Subcutaneous adipose tissue (tissue), 4 donors: ENCODE data around the gene CLCN6. TPM values are rescaled to one million over a fixed set of nuclear protein-coding genes. Genes with fewer than 3 reads are reported as not detected.

Experiments
- total RNA-seq, 4 donors: library from RNA; depleted of rRNA; stranded (reverse); fragments of >200 nt; gene quantifications; one replicate each; pipeline ENCODE4 v1.1.0, GENCODE V29; 2016
- TF ChIP-seq, protein P1 (sequence below): fragments of 450-650 bp; IDR thresholded peaks from one replicate; pipeline ENCODE4 v1.5.1; 2016; ENCODE audit warnings: low read depth, mild to moderate bottlenecking, control low read depth, antibody characterized with exemption, moderate library complexity

The CLCN6 gene
- total RNA-seq, 4 donors from 2014 or later: 14.4 to 21.2 (median 20.5) TPM

DNA sequence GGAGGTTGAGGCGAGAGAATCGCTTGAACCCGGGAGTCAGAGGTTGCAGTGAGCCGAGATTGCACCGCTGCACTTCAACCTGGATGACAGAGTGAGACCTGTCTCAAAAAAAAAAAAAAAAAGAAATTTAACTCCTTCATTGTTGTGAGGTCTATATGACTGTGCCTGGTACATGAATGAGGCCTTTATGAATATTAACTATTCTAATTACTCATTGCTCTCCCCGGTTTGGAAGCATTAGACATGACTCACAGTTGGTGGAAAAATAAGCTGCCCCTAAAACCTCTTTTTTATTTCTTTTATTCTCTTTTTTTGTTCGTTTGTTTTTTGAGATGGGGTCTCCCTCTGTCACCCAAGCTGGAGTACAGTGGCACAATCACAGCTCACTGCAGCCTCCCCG lies 49.4 kb downstream of the CLCN6 start:
- TF ChIP-seq, protein P1, sequence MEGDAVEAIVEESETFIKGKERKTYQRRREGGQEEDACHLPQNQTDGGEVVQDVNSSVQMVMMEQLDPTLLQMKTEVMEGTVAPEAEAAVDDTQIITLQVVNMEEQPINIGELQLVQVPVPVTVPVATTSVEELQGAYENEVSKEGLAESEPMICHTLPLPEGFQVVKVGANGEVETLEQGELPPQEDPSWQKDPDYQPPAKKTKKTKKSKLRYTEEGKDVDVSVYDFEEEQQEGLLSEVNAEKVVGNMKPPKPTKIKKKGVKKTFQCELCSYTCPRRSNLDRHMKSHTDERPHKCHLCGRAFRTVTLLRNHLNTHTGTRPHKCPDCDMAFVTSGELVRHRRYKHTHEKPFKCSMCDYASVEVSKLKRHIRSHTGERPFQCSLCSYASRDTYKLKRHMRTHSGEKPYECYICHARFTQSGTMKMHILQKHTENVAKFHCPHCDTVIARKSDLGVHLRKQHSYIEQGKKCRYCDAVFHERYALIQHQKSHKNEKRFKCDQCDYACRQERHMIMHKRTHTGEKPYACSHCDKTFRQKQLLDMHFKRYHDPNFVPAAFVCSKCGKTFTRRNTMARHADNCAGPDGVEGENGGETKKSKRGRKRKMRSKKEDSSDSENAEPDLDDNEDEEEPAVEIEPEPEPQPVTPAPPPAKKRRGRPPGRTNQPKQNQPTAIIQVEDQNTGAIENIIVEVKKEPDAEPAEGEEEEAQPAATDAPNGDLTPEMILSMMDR: no peak

DNA sequence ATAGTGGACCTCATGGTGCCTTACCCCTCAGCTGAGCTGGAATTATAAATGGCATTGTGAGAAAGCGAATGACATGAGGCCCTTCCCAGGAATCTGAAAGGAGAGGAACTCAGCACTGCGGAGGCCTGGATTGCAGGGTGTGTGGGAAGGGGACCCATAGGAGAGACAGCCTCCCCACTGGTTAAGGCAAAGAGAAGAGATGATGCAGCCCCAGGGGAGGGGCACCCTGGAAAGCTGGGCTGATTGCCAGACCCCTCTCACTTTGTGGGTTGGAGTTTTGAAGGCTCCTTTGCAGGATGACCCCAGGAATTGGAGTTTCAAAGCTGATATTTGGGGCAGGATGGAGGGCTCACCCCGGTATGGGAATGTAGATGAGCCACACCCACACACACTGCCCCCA lies 50.7 kb downstream of the CLCN6 start:
- TF ChIP-seq, protein P1: no peak

DNA sequence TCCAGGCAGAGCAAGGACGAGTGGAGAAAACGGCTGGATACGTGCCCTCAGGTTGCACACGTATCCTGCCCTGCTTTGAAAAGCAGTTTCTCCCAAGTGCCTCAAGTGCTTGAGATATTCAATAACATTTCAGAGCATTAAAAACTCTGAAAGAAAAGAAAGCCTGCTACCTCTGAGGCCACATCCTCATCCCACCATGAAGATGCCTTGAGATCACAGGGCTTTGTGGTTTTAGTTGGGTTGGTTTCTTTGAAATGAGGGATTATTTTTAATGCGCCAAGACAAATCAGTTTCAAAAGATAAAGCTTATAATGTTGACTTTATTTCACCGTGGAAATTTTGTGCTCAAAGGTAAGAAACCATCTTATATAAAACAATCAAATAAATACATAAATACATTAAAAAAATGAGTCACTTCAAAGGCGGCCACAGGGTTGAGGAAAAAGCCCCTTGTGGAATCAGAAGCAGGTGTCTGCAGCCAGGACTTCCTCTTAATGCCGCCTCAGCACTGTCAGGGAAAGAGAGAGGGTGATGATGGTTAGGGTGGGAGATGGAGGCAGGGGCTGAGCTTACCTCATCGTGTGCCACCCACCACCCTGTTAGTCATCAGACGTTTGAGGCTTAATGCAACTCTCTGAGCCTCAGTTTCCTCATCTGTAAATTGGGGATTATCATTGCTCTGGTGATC lies 51.3 kb downstream of the CLCN6 start:
- TF ChIP-seq, protein P1: no peak

DNA sequence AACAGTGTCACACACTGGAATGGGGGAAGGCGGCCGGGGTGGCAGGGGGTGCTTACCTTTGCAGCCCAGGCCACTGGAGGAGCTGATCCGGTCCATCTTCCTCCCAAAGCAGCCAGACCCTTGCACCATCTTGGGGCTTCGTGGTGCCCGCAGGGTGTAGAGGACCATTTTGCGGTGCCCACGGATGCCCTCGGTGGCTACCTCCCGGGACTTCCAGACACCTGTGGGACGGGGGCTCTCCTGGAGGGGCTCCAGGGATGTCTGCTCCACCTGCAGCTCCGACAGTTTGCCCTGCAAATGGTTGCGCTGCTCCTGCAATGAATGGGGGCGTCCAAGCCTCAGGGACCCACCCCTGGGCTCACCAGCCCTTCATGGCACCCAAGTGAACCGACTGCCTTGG lies 52.2 kb downstream of the CLCN6 start:
- TF ChIP-seq, protein P1: no peak

DNA sequence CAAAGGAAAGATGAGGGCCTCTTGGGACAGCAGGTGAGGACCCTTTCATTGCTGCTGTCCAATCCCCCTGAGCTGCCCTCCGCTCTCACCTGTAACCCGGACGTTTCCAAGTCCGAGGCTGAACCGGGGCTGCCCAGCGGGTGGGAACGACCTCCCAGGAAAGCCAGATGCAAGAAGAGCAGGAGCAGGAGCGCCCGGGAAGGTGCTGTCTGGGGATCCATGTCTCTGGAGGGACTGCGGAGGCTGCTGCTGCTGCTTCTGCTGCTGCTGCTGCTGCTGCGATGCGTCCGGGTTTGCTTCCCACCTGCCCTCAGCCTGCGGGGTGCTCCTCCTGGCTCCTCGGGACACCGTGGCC lies 52.6 kb downstream of the CLCN6 start, which contains the start of gene NPPB:
Gene NPPB, minus strand, starts transcription at position 333 of the 355 bp plus-strand sequence. Its CDS starts 112 bp downstream, at position 221.
- TF ChIP-seq, protein P1: no peak

DNA sequence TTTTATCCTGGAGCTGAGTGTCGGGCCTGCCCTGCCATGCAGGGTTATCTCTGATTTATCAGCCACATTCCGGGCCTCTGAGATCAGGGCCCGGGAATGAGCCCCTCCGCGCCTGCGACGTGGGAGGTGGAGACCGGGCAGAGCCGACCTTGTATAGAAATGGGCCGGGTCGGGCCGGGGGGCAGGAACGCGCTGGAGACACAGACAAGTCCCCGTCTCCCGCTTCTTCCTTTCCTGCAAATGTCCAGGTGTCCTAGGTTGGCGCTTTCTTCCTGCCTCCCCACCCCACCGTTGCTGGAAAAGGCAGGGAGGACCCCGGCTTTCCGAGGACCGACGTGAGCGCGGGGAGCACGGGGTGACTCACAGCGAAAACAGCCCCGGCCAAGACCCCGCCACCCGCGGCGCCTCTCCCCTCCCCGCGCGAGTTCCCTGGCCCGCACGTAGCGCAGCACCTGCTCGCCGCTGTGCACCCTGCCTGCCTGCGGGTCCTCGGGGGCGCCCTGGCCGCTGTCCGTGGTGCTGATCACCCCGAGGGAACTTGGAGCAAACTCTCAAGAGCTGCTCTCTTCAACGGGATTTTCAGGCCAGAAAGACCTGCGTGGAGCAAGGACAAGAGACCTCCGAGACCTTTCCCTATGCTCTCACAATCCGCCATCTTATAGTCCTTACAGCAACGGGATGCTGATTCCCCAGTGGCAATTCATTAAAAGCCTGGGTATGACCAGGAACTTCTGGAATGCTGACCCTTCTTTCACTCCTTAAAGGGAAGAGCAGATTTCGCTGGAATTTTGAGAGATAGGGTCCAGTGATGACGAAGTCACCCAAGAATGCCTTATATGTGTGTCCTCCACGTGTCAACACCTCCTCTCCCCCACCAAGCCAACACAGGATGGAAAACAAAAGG lies 53.2 kb downstream of the CLCN6 start:
- TF ChIP-seq, protein P1: no peak

DNA sequence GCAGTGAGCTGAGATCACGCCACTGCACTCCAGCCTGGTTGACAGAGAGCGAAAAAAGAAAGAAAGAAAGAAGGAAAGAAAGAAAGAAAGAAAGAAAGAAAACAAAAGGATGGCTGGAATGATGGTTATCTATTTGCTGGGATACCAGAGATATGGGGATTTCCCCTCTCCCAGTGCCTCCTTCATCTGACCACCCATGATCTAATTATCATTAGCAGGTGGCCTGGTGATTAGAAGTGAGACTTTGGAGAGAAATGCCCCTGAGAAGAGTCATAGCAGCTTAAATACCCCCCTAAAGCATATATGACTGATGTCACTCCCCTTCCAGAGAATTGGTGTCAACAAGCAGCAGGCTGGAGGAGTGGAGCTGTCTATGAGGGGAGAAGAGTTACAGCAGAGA lies 54.1 kb downstream of the CLCN6 start:
- TF ChIP-seq, protein P1: no peak
